Measurements from ENCODE around the gene UNC5A.

Gene UNC5A

DNA sequence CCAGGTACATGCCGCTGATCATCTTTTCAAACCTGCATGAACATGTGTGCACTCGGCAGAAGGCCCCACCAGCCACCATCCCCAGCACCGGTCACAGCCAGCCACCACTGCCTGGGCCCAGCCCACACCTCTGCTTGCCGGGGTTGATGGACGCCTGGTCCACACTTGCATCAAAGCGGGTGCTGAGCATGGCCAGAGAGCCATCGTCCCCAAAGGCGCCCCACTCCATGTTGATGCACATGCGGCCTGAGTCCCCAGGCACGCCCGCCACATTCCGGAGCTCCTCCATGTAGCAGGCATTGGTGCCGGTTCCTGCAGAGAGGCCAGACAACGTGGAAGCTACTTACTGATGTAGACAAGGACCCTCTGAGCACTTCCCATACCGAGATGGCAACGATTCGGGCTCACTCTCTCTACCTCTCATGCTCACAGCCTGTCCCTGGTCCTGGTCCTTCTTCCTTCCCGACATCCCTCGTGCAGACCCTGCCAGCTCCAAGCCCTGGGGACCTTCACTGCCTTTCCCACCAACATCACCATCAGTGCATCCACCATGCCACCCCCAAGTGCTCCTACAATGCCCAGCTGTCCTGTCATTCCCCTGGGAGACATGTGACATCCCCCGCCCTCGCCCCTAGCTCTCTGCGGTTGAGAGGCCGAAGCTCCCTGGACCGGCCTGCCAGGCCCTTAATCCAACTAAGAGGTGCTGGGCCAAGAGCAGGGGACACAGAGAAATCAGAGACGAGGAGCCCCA, 71.6 kb downstream of the UNC5A start:
- DNase-seq: no peak

DNA sequence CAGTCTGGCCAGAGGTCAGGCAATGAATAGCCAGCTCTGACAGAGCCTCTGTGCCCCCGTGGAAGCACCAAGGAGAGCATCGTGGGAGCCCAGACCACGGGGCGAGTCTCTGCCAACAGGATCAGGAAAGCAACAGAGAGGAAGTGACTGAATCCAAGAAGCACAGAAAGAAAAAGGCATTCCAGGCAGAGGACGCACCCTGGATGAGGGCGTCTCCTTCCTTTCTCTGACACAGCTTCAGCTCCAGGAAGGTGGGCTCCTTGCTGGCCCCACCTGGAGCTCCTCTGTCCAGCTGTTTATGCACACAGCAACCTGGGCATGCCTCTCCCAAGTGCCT, 72.2 kb downstream of the UNC5A start:
- DNase-seq: no peak

DNA sequence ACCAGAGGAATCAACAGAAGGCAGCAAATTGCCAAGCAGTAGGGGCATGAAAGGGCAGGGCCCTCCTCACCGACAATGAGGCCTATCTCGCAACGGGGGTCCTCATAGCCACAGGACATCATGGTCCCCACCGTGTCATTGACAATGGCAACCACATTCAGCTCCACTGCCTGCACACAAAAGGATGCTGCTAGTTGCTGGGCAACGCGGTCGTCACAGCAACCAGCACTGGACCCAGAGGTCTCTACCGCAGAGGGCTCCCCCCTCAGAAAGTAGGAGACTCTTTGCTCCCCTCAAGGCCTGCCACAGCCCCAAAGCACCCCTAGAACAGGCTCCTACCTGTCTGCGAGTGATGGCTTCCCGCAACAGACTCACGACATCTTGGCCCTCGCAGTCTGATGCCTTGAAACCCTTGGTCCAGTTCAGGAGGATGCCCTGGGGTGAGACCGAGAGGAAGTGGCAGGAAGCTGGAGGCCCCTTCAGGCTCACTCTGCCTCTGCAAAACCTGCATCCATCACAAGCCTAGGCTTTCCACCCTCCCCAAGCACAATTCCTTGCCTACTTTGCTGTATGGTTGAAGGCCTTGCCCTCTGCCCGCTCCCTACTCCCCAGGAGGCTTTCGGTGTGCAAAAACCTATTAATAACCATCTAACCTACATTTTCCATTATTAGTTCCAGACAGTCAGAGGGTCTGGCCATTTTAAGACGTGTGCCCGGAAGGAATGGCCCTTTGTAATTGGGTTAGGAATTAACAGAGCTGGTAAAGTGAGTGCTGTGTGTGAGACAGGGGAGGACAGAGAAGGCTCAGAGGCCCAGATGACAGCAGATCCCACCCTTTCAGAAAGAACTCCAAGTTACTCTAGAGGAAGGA, 73.6 kb downstream of the UNC5A start:
- DNase-seq: no peak

DNA sequence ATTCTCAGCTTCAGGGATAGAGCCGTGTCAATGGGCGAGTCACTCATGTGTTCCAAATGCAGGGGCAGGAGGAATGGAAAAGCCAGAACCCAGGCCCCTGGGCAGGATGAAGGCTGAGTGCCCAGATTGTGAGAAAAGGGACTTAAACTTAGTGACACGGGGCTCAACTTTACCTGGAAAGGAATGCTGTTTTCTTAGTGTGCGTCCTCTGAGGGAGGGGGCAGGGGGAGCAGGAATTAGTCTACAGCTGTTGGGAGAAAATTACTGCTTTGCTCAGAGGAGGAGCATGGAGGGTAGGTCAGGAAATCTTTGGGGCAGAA, 74.2 kb downstream of the UNC5A start:
- no peak for DNase-seq

DNA sequence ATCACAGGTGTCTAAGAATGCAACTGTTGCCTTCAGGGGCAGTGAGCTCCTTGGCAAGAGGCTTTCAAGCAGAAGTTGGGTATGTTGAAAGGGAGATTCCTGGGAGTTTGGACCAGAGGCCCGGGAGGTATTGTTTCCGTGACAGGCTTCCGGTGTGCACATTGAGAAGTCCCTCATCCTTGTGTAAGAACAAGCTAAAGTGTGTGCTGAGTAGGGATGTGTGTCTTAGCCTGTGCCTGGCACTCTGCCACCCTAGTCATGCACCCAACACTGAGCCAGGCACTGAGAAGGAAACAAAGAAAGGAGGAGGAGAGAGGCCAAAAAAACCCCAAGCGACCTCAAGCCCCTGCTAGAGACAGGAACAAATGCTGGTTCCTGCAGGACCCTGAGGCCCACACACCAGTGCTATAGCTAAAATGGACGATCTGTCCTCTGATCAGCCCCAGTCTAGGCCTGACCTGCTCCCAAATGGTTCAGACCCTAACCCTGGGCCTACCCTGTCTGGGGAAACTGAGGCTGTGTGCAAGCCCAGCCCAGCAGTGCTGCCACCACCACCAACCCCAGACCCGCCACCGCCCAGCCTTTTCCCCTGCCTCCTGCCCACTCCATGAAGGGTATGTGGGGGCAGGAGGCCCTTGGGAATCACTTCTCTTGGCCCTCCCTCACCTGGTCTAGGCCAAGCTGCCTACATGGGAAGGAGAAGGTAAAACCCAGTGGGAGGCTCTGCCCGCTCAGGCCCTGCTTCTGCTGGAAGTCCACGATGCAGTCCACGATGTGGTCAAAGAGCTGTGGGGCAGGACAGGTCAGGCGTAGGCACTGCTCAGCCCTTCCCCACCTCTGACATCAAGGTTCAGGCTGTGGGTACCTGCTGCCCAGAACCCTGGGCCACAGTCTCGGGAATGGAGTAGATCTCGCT, 76.2 kb downstream of the UNC5A start:
- DNase-seq: no peak

DNA sequence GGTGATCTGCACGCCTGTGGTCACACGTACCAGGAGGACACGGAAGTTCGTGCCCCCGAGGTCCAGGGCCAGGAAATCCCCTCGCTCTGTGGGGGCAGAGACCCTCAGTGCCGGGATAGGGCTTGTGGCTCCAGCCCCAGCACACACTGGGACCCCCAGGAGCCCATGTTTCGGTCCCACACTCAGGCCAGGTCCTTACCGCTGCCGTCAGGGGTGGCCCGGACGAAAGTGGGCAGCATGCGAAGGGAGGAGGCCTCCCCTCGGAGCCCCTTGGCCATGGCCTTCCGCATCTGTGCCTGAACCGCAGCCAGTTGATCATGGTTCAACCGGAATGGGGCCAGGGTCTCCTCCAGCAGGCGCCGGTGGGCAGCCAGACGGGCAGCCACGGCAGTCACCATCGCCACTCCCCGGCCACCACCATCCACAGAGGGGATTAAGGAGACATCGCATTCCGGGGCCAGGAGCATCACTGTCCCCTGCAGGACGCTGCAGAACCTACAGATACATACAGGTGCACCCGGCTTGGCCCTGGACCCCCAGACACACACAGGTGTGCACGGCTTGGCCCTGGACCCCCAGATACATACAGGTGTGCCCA, 77.0 kb downstream of the UNC5A start:
- DNase-seq: no peak

DNA sequence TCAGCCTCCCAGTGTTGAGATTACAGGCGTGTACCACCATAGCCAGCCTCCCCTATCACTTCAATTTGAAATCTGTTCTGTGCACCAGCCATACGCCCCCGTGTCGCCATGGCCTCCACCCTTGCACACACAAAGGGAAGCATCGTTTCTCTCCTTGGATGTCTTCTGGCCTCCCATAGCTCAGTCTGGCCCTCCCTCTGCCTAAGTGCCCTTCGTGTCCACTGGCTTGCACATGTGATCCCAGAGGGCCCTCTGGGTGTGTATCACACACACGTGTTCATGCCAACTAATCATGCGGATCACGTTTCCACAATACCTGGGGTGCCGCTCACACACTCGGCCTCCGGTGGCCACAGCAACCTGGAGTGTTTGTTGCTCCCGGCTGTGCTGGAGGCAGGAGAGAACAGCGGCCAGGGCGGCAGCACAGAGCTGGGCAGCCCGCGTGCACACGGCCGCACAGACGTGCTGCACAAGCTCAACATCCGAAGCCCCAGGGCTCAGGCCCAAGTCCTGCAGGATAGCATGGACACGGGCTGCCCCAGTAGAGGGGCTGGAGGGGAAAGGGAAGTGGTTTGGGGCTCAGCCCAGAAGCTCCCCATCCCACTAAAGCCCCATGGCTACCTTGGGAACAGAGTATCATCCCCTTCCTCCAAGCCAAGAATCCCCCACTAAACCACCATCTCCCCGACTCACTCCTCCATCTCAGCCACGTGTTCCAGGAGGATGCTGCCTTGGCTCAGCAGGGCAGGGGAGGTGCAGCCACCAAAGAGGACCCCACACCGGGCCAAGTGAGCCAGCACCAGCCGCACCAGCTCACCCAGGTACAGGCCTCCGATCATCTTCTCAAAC, 77.9 kb downstream of the UNC5A start:
- no peak for DNase-seq

DNA sequence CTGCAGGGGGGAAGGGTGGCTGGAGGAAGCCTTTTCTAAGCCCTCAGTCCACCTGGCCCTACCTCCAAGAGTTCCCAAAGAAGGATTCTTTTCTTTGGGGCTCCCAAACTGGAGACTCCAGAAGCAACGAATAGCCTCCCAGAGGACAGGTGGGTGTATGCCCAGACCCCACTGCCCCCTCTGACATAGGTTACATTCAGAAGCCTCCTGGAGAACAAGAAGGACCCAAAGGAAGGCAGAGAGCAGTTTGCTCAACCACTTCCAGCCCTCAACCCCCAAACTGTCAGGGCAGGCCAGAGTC, 78.5 kb downstream of the UNC5A start:
- no peak for DNase-seq

DNA sequence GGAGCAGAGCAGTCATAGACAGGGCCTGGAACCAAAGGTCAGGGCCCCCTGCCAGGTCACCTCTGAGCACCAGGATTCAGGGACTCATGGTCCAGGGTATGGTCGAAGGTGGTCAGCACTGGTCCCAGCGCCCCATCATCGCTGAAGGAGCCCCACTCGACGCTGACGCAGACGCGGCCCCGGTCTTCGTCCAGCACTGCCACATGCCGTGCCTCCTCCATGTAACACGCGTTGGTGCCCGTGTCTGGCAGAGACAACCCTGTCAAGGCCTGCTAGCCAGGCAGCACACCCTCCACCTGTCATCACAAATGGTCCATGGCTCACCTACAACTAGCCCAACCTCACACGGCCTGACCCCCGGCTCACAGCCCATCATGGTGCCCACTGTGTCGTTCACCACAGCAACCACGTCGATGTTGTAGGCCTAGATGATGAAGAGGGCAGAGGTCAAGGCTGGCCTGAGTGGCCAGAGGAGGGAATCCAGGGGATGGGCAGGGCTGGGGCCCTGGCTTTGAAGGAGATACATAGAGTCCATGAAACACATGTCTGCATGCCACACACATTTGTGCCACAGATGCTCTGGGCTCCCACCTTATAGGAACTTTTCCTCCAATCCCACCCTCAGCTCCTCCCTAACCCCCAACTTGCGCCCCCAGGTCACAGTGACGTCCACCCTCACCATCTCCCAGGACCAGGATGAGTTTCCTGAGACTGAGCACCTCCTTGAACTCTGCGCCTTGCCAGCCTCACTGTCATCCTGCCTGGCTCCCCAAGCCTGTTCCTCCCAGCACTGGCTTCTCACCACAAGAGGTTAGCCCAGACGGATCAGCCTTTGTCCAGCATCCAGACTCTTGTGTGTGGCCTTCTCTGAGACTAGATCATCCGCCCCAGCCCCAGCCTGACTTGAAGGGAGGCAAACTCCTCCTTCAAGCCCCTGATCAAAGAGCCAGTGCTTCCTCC, 79.2 kb downstream of the UNC5A start:
- no peak for DNase-seq

DNA sequence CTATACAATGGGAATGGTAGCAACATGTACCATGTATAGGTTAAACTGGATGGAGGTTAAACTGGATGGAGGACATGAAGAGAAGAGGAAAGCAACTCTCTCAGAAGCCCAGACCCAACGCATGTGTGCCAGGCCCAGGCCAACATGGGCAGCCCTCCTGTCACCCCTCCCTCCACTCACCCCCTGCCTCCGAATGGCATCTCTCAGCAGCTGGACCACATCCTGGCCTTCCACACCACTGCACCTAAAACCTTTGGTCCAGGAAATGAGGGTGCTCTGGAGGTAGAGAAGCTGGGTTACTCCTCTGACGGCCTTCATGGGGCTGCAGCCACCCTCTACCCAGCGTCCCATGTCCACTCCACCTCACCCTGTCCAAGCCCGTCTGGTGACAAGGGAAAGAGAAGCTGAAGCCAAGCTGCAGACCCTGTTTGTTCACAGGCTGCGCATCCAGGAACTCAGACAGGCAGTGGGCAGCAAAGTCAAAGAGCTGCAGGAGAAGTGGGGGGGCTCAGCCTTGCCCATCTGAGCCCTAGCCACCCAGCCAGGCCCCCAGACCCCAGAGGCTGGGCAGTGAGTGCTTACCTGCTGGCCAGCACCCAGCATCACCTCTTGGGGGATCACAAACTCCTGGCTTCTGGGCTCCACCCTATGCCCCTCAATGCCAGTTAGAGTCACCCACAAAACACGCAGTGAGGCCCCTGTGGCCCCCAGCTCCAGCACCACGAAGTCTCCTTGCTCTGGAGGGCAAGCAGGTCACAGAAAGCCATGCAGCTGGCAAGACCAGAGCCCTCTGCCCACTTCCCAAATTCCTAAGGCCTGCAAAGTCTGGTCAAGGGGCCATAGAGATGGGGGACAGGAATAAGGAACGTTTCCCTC, 80.3 kb downstream of the UNC5A start:
- no peak for DNase-seq

DNA sequence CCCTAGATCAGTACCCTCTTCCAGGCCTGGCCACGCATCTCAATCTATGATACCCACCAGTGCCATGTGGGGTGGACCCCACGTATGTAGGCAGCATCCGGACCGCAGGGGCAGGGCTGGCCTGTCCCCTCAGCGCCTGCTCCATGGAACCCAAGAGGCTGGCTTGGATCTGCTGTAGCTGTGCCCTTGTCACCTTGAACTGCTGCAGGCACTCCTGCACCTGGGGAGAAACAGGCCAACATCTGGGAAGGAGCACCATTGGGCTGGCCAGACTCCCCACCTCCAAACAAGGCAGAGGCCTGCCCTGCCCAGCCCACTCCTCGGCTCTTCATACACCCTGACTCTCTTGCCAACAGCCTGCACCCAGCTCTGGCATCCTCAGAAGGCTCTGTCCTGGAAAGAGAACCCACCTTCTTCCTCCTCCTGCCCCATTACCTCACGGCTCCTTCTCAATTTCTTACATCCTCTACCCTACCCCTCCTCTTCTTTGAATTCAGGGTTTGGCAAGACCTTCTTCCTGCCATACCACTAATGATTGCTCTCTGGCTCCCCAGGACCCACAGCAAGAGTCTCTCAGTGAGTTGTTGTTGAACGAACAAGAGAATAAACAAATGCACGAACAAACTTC, 81.1 kb downstream of the UNC5A start:
- no peak for DNase-seq

DNA sequence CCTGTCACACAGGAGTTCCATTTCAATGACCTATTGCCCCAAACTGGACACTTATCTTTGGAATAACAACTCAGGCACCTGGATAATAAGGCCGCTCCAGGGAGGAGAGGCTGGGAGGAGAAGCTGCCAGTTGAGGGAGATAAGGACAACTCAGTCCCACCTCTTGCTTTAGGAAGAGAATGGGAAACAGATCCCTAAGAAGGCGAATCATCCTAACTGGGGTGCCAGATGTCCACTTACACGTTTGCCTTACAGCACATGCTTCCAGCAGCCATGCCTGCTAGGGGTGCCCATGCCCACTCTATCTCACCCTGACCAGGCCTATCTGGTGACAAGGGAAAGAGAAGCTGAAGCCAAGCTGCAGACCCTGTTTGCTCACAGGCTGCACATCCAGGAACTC, 82.3 kb downstream of the UNC5A start:
- no peak for DNase-seq

DNA sequence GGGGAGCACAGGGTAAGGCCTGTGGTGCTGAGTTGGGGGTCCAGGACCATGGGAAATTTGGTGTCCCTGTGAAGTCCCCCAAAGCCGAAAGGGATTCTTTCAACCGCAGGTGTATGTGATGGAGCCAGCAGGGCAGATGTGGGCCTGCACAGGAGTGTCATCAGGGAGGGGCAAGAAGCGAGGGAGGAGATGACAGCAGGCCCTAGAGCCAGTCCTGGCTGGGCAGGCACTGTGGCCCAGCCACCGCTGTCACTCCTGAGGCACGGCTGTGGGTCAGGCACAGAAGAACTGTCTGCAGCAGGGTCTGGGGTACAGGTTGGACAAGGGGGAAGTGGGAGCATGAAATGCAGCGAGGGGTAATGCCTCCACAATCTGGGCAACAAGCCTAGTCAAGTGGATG, 83.9 kb downstream of the UNC5A start:
- DNase-seq: no peak

DNA sequence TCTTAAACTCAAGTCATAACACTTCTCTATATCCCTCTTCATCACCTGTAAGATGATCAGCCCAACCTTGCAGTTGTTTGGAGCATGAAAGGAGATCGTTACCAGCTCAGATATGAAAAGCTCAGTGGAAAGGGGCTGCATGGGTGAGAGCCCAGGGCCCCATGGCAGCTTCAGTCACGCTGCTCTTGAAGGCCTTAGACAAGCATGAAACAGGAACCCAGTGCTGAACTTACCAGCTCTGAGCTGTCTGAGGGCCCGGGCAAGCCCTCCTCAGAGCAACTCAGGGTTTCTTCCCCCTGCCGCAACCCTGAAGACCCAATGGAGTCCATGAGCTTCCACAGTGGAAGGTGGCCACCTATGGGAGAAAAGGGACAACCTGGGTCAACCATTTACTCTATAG, 85.5 kb downstream of the UNC5A start:
- DNase-seq: no peak

DNA sequence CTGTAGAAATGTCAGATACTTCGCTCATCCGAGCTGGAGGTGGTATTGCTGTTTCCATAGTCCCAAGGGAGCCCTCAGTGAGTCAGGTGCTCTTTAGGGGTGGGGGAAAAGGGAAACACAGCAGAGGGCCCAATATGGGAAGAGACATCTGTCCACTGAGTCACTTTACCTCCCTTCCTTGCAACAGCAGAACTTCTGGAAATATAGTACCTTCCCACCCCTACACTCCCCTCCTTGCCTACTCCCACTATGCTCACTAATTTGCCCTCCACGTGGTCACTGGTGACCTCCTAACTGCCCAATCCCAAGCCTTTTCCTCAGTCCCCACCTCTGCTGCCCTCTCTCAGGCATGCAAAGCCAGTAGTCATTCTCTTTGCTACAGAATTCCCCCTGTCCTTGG, 86.9 kb downstream of the UNC5A start:
- no peak for DNase-seq

DNA sequence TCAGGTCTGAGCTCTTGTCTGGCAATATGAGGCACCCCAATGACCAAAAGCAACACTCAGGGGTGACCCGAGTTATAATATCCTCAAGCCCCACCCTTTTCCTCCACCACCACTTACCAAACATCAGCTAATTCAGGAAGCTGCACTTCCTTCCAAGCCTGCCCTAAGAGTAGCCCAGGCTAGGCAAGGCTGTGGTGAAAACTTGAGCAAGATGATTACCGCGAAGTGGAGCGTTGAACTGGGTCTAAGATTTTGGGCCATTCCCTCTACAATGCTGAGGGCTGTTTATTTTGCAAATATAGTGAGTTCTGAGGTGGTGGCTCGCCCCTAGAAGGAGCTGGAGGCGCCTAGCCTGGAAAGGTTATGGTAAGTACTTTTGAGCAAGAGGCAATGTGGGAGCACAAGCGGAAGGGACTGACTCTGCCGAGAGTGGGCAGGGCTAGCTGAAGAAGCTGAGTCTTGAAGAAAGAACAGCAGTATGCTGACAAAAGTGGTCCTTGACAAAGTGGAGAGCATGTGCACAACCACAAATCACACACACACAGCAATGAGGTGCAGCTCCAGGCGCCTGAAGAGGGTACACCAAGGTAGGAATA, 89.0 kb downstream of the UNC5A start, which contains the start of gene HK3:
HK3 (minus strand) TSS at position 51 of the 596 bp plus-strand sequence. CDS start 3,187 bp downstream, outside the sequence.
- DNase-seq: no peak

DNA sequence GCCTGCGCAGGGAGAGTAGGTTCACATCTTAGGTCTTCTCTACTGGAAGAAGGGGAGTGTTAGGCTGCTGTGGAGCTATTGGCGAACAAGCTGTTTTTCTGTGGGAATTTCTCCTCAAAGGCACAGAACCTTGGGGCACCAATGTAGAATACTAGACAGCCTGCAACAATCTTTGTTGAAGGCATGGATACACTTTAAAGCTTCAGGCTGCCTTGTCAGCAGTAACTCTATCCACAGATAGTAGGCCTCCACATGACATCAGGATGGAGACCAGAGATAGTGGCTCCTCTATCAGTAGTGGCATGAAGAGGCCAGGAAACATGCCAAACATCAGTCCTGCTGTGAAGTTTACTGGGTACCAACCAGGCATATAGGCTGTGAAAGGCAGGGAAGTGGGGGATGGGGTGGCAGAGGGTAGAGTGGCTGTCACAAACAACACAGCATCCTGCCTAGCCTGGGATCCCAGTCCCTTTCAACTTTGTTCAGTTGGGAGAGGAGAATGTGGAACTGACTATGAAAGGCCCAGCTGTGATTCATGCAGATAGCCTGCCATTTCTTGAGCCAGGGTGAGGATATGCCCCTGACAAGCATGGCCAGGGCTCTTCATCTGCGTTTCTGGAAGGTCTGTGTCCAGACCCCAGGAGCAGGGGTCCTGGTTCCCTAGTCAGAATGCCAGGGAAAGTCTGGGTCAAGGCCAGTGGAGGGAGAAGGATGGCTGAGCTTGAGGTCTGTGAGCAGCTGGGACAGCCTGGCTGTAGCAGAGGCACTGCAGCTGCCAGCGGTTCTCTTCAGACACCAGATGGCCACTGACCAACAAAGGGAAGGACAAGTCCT, 89.8 kb downstream of the UNC5A start:
- no peak for DNase-seq

DNA sequence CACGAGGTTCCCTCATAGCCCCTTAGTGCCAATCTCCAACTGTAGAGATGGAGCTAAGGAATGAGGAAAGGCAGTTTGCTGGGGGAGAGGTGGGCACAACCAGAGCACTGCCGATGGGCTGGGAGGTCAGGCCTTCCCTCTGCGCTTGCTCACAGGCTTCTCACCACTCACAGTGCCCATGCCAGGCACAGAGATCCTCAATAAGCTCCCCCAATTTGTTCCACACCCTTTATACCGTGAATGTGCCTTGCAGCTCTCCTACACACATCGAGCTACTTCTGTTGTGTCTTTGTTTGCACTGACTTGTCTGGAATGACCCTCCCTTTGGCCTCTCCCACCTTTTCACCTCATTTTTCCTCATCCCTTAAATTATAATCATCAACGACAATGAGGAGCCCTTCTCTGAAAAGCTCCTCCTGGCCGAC, 90.4 kb downstream of the UNC5A start:
- DNase-seq: no peak
